Sigmoid colon (tissue), 7 donors: Measurements from ENCODE around the gene GREB1. TPM values are rescaled to one million over a fixed set of nuclear protein-coding genes. Genes with fewer than 3 reads are reported as not detected.

Experiments used
- DNase-seq: peaks from one replicate; pipeline ENCODE4 v3.0.0-alpha.2; 2019
- H3K27ac ChIP-seq, 4 donors: fragments of 200-600 bp; sonication (generic); one replicate each; pipeline ENCODE4 v1.5.1; 2016 to 2019; ENCODE audit warnings: mild to moderate bottlenecking in 1 of 4
- H3K27me3 ChIP-seq, 3 donors: fragments of 200-600 bp; sonication (generic); one replicate each; pipeline ENCODE4 v1.5.1; 2019; ENCODE audit warnings: mild to moderate bottlenecking in 1 of 3
- H3K36me3 ChIP-seq, 4 donors: fragments of 200-600 bp; sonication (generic); one replicate each; pipeline ENCODE4 v1.5.1; 2016 to 2019
- H3K4me1 ChIP-seq, 4 donors: fragments of 200-600 bp; sonication (generic); one replicate each; pipeline ENCODE4 v1.5.1; 2017 to 2019
- H3K4me3 ChIP-seq, 4 donors: fragments of 200-600 bp; sonication (generic); one replicate each; pipeline ENCODE4 v1.5.1; 2017 to 2019; ENCODE audit warnings: mild to moderate bottlenecking in 2 of 4, moderate library complexity in 1 of 4
- H3K9me3 ChIP-seq, 4 donors: fragments of 200-600 bp in 3 of 4; sonication (generic) in 3 of 4; one replicate each; pipeline versions ENCODE4 v1.5.1 to v1.6.1; 2013 to 2019
- CTCF ChIP-seq, 4 experiments: fragments of 450-650 bp in 3 of 4; fragments of 200-600 bp in 1 of 4; IDR thresholded peaks; one replicate each; pipeline ENCODE4 v1.5.1; 2016 to 2019; ENCODE audit warnings: antibody characterized with exemption in 4 of 4, mild to moderate bottlenecking in 3 of 4, moderate library complexity in 2 of 4
- EP300 ChIP-seq, 4 donors: sonication (generic); formaldehyde crosslinking; IDR thresholded peaks; one replicate each; pipeline ENCODE4 v1.6.1; 2017; ENCODE audit warnings: antibody characterized with exemption in 4 of 4
- POLR2A ChIP-seq, 2 donors: fragments of 450-650 bp; IDR thresholded peaks; one replicate each; pipeline ENCODE4 v1.6.1; 2016; ENCODE audit warnings: antibody characterized with exemption in 2 of 2, mild to moderate bottlenecking in 2 of 2, moderate library complexity in 2 of 2
- POLR2AphosphoS5 ChIP-seq, 4 donors: sonication (generic); formaldehyde crosslinking; IDR thresholded peaks; one replicate each; pipeline ENCODE4 v1.6.1; 2017; ENCODE audit warnings: antibody characterized with exemption in 4 of 4
- WGBS, 2 donors: extraction: QIAGEN DNeasy Blood & Tissue Kit; methylation state at CpG; one replicate each; pipeline ENCODE4 v1.1.7; 2013; 5-methylcytosine and 5-hydroxymethylcytosine counted together
- intact Hi-C: fragments of 100-400 bp; cut with DNase I; formaldehyde crosslinking; loops from one replicate; pipeline ENCODE4 v1.15.1; 2023
- polyA plus RNA-seq, 3 donors: library from polyadenylated mRNA; stranded (reverse); fragments of 200-250 nt; gene quantifications; one replicate each; pipeline ENCODE4 v1.2.3, GENCODE V29; 2013
- total RNA-seq, 4 donors: library from RNA; depleted of rRNA; stranded (reverse); fragments of >200 nt; gene quantifications; one replicate each; pipeline ENCODE4 v1.1.0, GENCODE V29; 2016
- donor health status: healthy with polysubstance abuse.
- donor health status: Bipolar disorder and iron deficiency.
- donor health status: healthy.

Gene GREB1
- total and polyA plus RNA-seq, 7 donors: 0.28 to 2.5 (median 1.1) TPM; not detected in 1

- no peak for DNase-seq
- intact Hi-C loops: no loop called here
- Histone ChIP-seq H3K27me3 (peaks cover 0 to 18% (median 0%) of the 10 kb centered on the region in 3 donors), H3K4me3 (no peak overlapping the region), H3K4me1 (no peaks in the 10 kb centered on the region), H3K36me3 (no peaks in the 10 kb centered on the region), H3K27ac (no peak overlapping the region), H3K9me3 (no peaks in the 10 kb centered on the region)
- 90 to 91% methylated on average over 1 of the region's 1 CpG for WGBS, 2 donors
- TF ChIP-seq CTCF (IDR thresholded peaks at IDR 0.05) (no peak), EP300 (IDR thresholded peaks at IDR 0.05) (no peak), POLR2AphosphoS5 (IDR thresholded peaks at IDR 0.05) (no peak)
These were observed 6.8 kb upstream of the GREB1 start for GRCh38 chr2:11527001-11527400.

GRCh38 chr2:11528228-11528627, 5.6 kb upstream of the GREB1 start:
- Histone ChIP-seq H3K4me1 (no peaks in the 10 kb centered on the region), H3K36me3 (no peaks in the 10 kb centered on the region), H3K9me3 (no peaks in the 10 kb centered on the region), H3K4me3 (no peak overlapping the region), H3K27me3 (peaks cover 0 to 19% (median 6%) of the 10 kb centered on the region in 3 donors), H3K27ac (no peak overlapping the region)
- 84 to 86% methylated on average over 3 of the region's 3 CpGs for WGBS, 2 donors
- intact Hi-C loops: no loop called here
- DNase-seq: no peak
- TF ChIP-seq CTCF (IDR thresholded peaks at IDR 0.05) (no peak), EP300 (IDR thresholded peaks at IDR 0.05) (no peak), POLR2AphosphoS5 (IDR thresholded peaks at IDR 0.05) (no peak), POLR2A (IDR thresholded peaks at IDR 0.05) (no peak)

GRCh38 chr2:11530864-11531465, 2.9 kb upstream of the GREB1 start:
- Histone ChIP-seq H3K27me3 (peaks cover 0 to 23% (median 6%) of the 10 kb centered on the region in 3 donors), H3K36me3 (no peaks in the 10 kb centered on the region), H3K27ac (no peak overlapping the region), H3K4me1 (no peaks in the 10 kb centered on the region), H3K9me3 (no peaks in the 10 kb centered on the region), H3K4me3 (no peak overlapping the region)
- WGBS, 2 donors: 91 to 93% methylated on average over 6 of the region's 6 CpGs
- DNase-seq: no peak
- intact Hi-C loops: no loop called here
- TF ChIP-seq POLR2A (IDR thresholded peaks at IDR 0.05) (no peak), CTCF (IDR thresholded peaks at IDR 0.05) (no peak), EP300 (IDR thresholded peaks at IDR 0.05) (no peak), POLR2AphosphoS5 (IDR thresholded peaks at IDR 0.05) (no peak)

GRCh38 chr2:11532416-11533055, 1.3 kb upstream of the GREB1 start:
- WGBS, 2 donors: 44 to 68% methylated on average over 10 of the region's 10 CpGs
- no peak for DNase-seq

More at GRCh38 chr2:11532416-11533055, 1.3 kb upstream of the GREB1 start:
- Histone ChIP-seq H3K4me3 (no peak overlapping the region), H3K9me3 (no peaks in the 10 kb centered on the region), H3K4me1 (no peaks in the 10 kb centered on the region), H3K36me3 (no peaks in the 10 kb centered on the region), H3K27ac (no peak overlapping the region), H3K27me3 (peaks cover 0 to 30% (median 6%) of the 10 kb centered on the region in 3 donors)
- TF ChIP-seq EP300 (IDR thresholded peaks at IDR 0.05) (no peak), CTCF (IDR thresholded peaks at IDR 0.05) (no peak), POLR2AphosphoS5 (IDR thresholded peaks at IDR 0.05) (no peak), POLR2A (IDR thresholded peaks at IDR 0.05) (no peak)
- intact Hi-C loops: no loop called here
